H9 (cell line): ENCODE results near the gene TECTB. TPM values are rescaled to one million over a fixed set of nuclear protein-coding genes. Genes with fewer than 3 reads are reported as not detected.

Experiments
- DNase-seq: peaks from one replicate; pipeline ENCODE4 v3.0.0-alpha.2; 2017
- H2AFZ ChIP-seq: one replicate; pipeline ENCODE4 v1.6.1; 2013; ENCODE audit warnings: mild to moderate bottlenecking, low read length, control low read depth, moderate library complexity
- H2AK5ac ChIP-seq: 2 replicates; pipeline ENCODE4 v1.6.1; 2013; ENCODE audit warnings: low read length, control low read depth, mixed read lengths; ENCODE audit not compliant: insufficient read length
- H2BK120ac ChIP-seq: one replicate; pipeline ENCODE4 v1.6.1; 2013; ENCODE audit warnings: low read depth, mild to moderate bottlenecking, low read length, control low read depth, inconsistent platforms; ENCODE audit not compliant: poor library complexity, severe bottlenecking
- H2BK12ac ChIP-seq: 2 replicates; pipeline ENCODE4 v1.6.1; 2013; ENCODE audit warnings: low read length, control low read depth, mixed read lengths, low read depth; ENCODE audit not compliant: insufficient read length
- H2BK15ac ChIP-seq: 2 replicates; pipeline ENCODE4 v1.6.1; 2013; ENCODE audit warnings: low read depth, low read length, control low read depth
- H2BK20ac ChIP-seq: one replicate; pipeline ENCODE4 v1.6.1; 2013; ENCODE audit warnings: low read depth, mild to moderate bottlenecking, low read length, control low read depth, inconsistent platforms; ENCODE audit not compliant: poor library complexity, severe bottlenecking
- H2BK5ac ChIP-seq: 2 replicates; pipeline ENCODE4 v1.6.1; 2013; ENCODE audit warnings: low read length, control low read depth, mixed read lengths; ENCODE audit not compliant: insufficient read length
- H3K14ac ChIP-seq: 2 replicates; pipeline ENCODE4 v1.6.1; 2013; ENCODE audit warnings: low read length, control low read depth; ENCODE audit not compliant: insufficient read depth
- H3K18ac ChIP-seq: 2 replicates; pipeline ENCODE4 v1.6.1; 2013; ENCODE audit warnings: low read depth, mild to moderate bottlenecking, mixed read lengths, low read length, control low read depth; ENCODE audit not compliant: insufficient read length
- H3K23ac ChIP-seq: 2 replicates; pipeline ENCODE4 v1.6.1; 2013; ENCODE audit warnings: low read length, control low read depth, mixed read lengths, low read depth; ENCODE audit not compliant: insufficient read length
- H3K23me2 ChIP-seq: 2 replicates; pipeline ENCODE4 v1.6.1; 2013; ENCODE audit warnings: low read depth, mild to moderate bottlenecking, mixed read lengths, low read length, control low read depth; ENCODE audit not compliant: insufficient read length, poor library complexity, severe bottlenecking
- H3K27ac ChIP-seq: 2 replicates; pipeline ENCODE4 v1.5.1; 2013; ENCODE audit warnings: low read length, control low read depth, mixed read lengths, low read depth; ENCODE audit not compliant: insufficient read length
- H3K27me3 ChIP-seq: 2 replicates; pipeline ENCODE4 v1.6.1; 2013; ENCODE audit warnings: low read length, control low read depth, inconsistent platforms; ENCODE audit not compliant: insufficient read depth
- H3K4ac ChIP-seq: 2 replicates; pipeline ENCODE4 v1.6.1; 2013; ENCODE audit warnings: low read depth, mild to moderate bottlenecking, control low read depth, inconsistent platforms, low read length, moderate library complexity
- H3K4me1 ChIP-seq: 2 replicates; pipeline ENCODE4 v1.6.1; 2013; ENCODE audit warnings: low read length, control low read depth, inconsistent platforms; ENCODE audit not compliant: insufficient read depth
- H3K4me2 ChIP-seq: 2 replicates; pipeline ENCODE4 v1.6.1; 2013; ENCODE audit warnings: low read length, control low read depth, mixed read lengths; ENCODE audit not compliant: insufficient read length, insufficient read depth
- H3K56ac ChIP-seq: 2 replicates; pipeline ENCODE4 v1.6.1; 2013; ENCODE audit warnings: low read depth, mild to moderate bottlenecking, mixed read lengths, low read length, control low read depth; ENCODE audit not compliant: insufficient read length
- H3K79me1 ChIP-seq: 2 replicates; pipeline ENCODE4 v1.6.1; 2013; ENCODE audit warnings: low read depth, mild to moderate bottlenecking, moderate library complexity, low read length, control low read depth, inconsistent platforms; ENCODE audit not compliant: insufficient read depth, poor library complexity, severe bottlenecking
- H3K79me2 ChIP-seq: 2 replicates; pipeline ENCODE4 v1.6.1; 2013; ENCODE audit warnings: low read length, control low read depth, inconsistent platforms; ENCODE audit not compliant: insufficient read depth
- H3K9ac ChIP-seq: 2 replicates; pipeline ENCODE4 v1.6.1; 2013; ENCODE audit warnings: low read length, control low read depth, mixed read lengths; ENCODE audit not compliant: insufficient read length; ENCODE audit errors: extremely low read depth
- H3K9me3 ChIP-seq: one replicate; pipeline ENCODE4 v1.6.1; 2013; ENCODE audit warnings: low read depth, low read length, inconsistent platforms; ENCODE audit not compliant: control insufficient read depth
- H3T11ph ChIP-seq: one replicate; pipeline ENCODE4 v1.6.1; 2013; ENCODE audit warnings: mild to moderate bottlenecking, low read length, control low read depth, inconsistent platforms
- H4K20me1 ChIP-seq: one replicate; pipeline ENCODE4 v1.6.1; 2013; ENCODE audit not compliant: control insufficient read depth, insufficient read length, insufficient read depth
- H4K5ac ChIP-seq: 2 replicates; pipeline ENCODE4 v1.6.1; 2013; ENCODE audit warnings: low read depth, mild to moderate bottlenecking, mixed read lengths, low read length, control low read depth; ENCODE audit not compliant: insufficient read length
- H4K8ac ChIP-seq: replicated peaks from 2 replicates; pipeline ENCODE4 v1.6.1; 2013; ENCODE audit warnings: low read length, control low read depth, mixed read lengths, low read depth; ENCODE audit not compliant: insufficient read length
- H4K91ac ChIP-seq: 2 replicates; pipeline ENCODE4 v1.6.1; 2013; ENCODE audit warnings: low read depth, mild to moderate bottlenecking, moderate library complexity, mixed read lengths, low read length, control low read depth; ENCODE audit not compliant: insufficient read length
- H3K27ac Mint-ChIP-seq, 3 experiments: 2 replicates in 2 of 3; 3 replicates in 1 of 3; pipeline ENCODE4 v1.8.0; 2020 to 2021; ENCODE audit warnings: mixed read lengths in 3 of 3, mild to moderate bottlenecking in 1 of 3, moderate library complexity in 1 of 3
- H3K27me3 Mint-ChIP-seq: 2 replicates; pipeline ENCODE4 v1.8.0; 2021; ENCODE audit warnings: low read depth, mild to moderate bottlenecking, moderate library complexity, mixed read lengths
- H3K36me3 Mint-ChIP-seq, 3 experiments: 2 replicates in 2 of 3; 3 replicates in 1 of 3; pipeline ENCODE4 v1.8.0; 2020 to 2021; ENCODE audit warnings: low read depth in 3 of 3, mixed read lengths in 3 of 3; ENCODE audit not compliant: insufficient read depth in 1 of 3
- H3K4me1 Mint-ChIP-seq, 2 experiments: 2 replicates each; pipeline ENCODE4 v1.8.0; 2020; ENCODE audit warnings: mixed read lengths in 2 of 2
- H3K4me3 Mint-ChIP-seq, 2 experiments: 2 replicates in 1 of 2; 3 replicates in 1 of 2; pipeline ENCODE4 v1.8.0; 2020 to 2021; ENCODE audit warnings: mild to moderate bottlenecking in 2 of 2, mixed read lengths in 2 of 2, moderate library complexity in 1 of 2
- H3K9me3 Mint-ChIP-seq, 2 experiments: 2 replicates in 1 of 2; 3 replicates in 1 of 2; pipeline ENCODE4 v1.8.0; 2020; ENCODE audit warnings: mild to moderate bottlenecking in 2 of 2, mixed read lengths in 2 of 2, moderate library complexity in 1 of 2
- WGBS: extraction: QIAGEN DNeasy Blood & Tissue Kit; methylation state at CpG from one replicate; pipeline ENCODE4 v1.1.7; 2013; ENCODE audit warnings: missing lambda C conversion rate, low lambda C conversion rate, mixed read lengths; ENCODE audit not compliant: insufficient read length; ENCODE audit errors: extremely low coverage; 5-methylcytosine and 5-hydroxymethylcytosine counted together
- total RNA-seq: library from RNA; stranded (reverse); gene quantifications from 2 replicates; pipeline ENCODE4 v1.2.1, GENCODE V29; 2021
- TF ChIP-seq, protein P1 (sequence below): fragments of 200-600 bp; sonication (generic); conservative IDR thresholded peaks from 3 replicates; pipeline ENCODE4 v1.8.0; 2021; ENCODE audit warnings: antibody characterized with exemption, mild to moderate bottlenecking

TECTB gene
- total RNA-seq, 1 experiment from 2014 or later, result not detected

DNA sequence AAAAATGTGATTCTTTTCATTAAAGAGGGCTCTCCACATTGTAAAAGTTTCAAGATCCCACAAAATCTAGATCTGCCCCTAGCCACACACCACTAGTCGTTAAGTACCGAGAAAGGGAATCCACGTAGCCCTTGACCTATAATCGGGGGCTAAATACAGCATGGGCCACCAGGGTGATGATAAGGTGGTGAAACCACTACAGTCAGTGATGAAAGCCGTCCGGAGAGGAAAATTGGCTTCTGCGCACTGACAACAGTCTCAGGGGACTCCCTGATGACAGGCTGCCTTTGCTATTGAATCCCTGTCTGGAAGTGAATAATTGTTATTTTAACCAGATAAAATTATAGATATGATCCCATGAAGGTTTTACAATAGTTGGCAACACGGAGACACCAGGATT lies 4.6 kb downstream of the TECTB start:
- Histone ChIP-seq H3K9ac (no peak overlapping the region), H2BK5ac (no peak overlapping the region), H2BK15ac (no peak overlapping the region), H3K4me2 (no peak overlapping the region), H3K4me1 (no peaks in the 10 kb centered on the region; the same call in 1 of the 2 replicates), H3K27ac (no peak overlapping the region), H3K56ac (no peak overlapping the region), H2BK20ac (no peak overlapping the region), H4K20me1 (no peaks in the 10 kb centered on the region), H3K23ac (no peak overlapping the region), H2BK120ac (no peak overlapping the region), H3K14ac (no peak overlapping the region; the same call in 1 of the 2 replicates), H3K18ac (no peak overlapping the region), H3T11ph (no peak overlapping the region), H4K91ac (no peak overlapping the region), H4K8ac (no peak overlapping the region), H3K79me2 (no peaks in the 10 kb centered on the region), H3K9me3 (no peaks in the 10 kb centered on the region), H2AFZ (no peak overlapping the region), H3K23me2 (no peaks in the 10 kb centered on the region), H2AK5ac (no peak overlapping the region), H3K79me1 (no peaks in the 10 kb centered on the region), H2BK12ac (no peak overlapping the region), H3K27me3 (no peaks in the 10 kb centered on the region; the same call in 1 of the 2 replicates), H4K5ac (no peak overlapping the region), H3K4ac (no peak overlapping the region)
- peaks cover 32% of the 10 kb centered on the region for H3K27me3 Mint-ChIP-seq
- DNase-seq, result no peak
- WGBS, result no CpG with 5 or more reads among the region's 8 CpGs
- H3K36me3 Mint-ChIP-seq, result no peaks in the 10 kb centered on the region
- H3K27ac Mint-ChIP-seq, result no peak overlapping the region
- no peaks in the 10 kb centered on the region for H3K9me3 Mint-ChIP-seq
- H3K4me3 Mint-ChIP-seq, result no peak overlapping the region
- TF ChIP-seq, protein P1, sequence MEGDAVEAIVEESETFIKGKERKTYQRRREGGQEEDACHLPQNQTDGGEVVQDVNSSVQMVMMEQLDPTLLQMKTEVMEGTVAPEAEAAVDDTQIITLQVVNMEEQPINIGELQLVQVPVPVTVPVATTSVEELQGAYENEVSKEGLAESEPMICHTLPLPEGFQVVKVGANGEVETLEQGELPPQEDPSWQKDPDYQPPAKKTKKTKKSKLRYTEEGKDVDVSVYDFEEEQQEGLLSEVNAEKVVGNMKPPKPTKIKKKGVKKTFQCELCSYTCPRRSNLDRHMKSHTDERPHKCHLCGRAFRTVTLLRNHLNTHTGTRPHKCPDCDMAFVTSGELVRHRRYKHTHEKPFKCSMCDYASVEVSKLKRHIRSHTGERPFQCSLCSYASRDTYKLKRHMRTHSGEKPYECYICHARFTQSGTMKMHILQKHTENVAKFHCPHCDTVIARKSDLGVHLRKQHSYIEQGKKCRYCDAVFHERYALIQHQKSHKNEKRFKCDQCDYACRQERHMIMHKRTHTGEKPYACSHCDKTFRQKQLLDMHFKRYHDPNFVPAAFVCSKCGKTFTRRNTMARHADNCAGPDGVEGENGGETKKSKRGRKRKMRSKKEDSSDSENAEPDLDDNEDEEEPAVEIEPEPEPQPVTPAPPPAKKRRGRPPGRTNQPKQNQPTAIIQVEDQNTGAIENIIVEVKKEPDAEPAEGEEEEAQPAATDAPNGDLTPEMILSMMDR, result no peak
- peaks cover 5 to 9% of the 10 kb centered on the region in 2 experiments for H3K4me1 Mint-ChIP-seq
